Neural cell (in vitro differentiated cells): Measurements from ENCODE around the gene RPP25. TPM values are rescaled to one million over a fixed set of nuclear protein-coding genes. Genes with fewer than 3 reads are reported as not detected.

Experiments used
- H2AFZ ChIP-seq: fragments of 200-600, 300-800 bp; sonication (generic), shearing (Covaris generic); 2 replicates; pipeline ENCODE4 v1.6.0; 2014; ENCODE audit warnings: low read depth, mild to moderate bottlenecking, antibody characterized with exemption, low read length, moderate library complexity
- H3F3A ChIP-seq: fragments of 200-600 bp; shearing (Covaris generic); 2 replicates; pipeline ENCODE4 v1.6.1; 2016; ENCODE audit warnings: mild to moderate bottlenecking, moderate library complexity, mixed read lengths, antibody characterized with exemption, low read length; ENCODE audit not compliant: insufficient read depth, poor library complexity, severe bottlenecking
- H3K27ac ChIP-seq: fragments of 200-600, 300-800 bp; sonication (generic), shearing (Covaris generic); 2 replicates; pipeline ENCODE4 v1.5.1; 2014; ENCODE audit warnings: mild to moderate bottlenecking, low read length, moderate library complexity
- H3K27me3 ChIP-seq: fragments of 300-800, 200-600 bp; sonication (generic), shearing (Covaris generic); 2 replicates; pipeline ENCODE4 v1.6.0; 2014; ENCODE audit warnings: mild to moderate bottlenecking, low read depth, low read length, moderate library complexity; ENCODE audit not compliant: insufficient read depth
- H3K36me3 ChIP-seq: fragments of 300-800, 200-600 bp; sonication (generic), shearing (Covaris generic); 2 replicates; pipeline ENCODE4 v1.5.1; 2014; ENCODE audit warnings: mild to moderate bottlenecking, antibody characterized with exemption, low read length, moderate library complexity; ENCODE audit not compliant: insufficient read depth
- H3K4me2 ChIP-seq: fragments of 300-800, 200-600 bp; sonication (generic), shearing (Covaris generic); 2 replicates; pipeline ENCODE4 v1.6.0; 2014; ENCODE audit warnings: mild to moderate bottlenecking, low read length
- H3K4me3 ChIP-seq: fragments of 300-800, 200-600 bp; sonication (generic), shearing (Covaris generic); 2 replicates; pipeline ENCODE4 v1.5.1; 2014; ENCODE audit warnings: mild to moderate bottlenecking, low read length, moderate library complexity
- H3K79me2 ChIP-seq: fragments of 200-600 bp; shearing (Covaris generic); replicated peaks from 2 replicates; pipeline ENCODE4 v1.6.0; 2014; ENCODE audit warnings: mild to moderate bottlenecking, low read length, moderate library complexity; ENCODE audit not compliant: insufficient read depth
- H3K9ac ChIP-seq: fragments of 300-800, 200-600 bp; sonication (generic), shearing (Covaris generic); 2 replicates; pipeline ENCODE4 v1.6.1; 2016; ENCODE audit warnings: mild to moderate bottlenecking, low read length, mixed read lengths
- H3K9me2 ChIP-seq: fragments of 200-600 bp; shearing (Covaris generic); 2 replicates; pipeline ENCODE4 v1.6.1; 2016; ENCODE audit warnings: mild to moderate bottlenecking, low read length, mixed read lengths; ENCODE audit not compliant: insufficient read depth
- H3K9me3 ChIP-seq: fragments of 200-600, 300-800 bp; sonication (generic), shearing (Covaris generic); 2 replicates; pipeline ENCODE4 v1.6.1; 2016; ENCODE audit warnings: mild to moderate bottlenecking, mixed run types, low read length, moderate library complexity, mixed read lengths
- H4K20me1 ChIP-seq: fragments of 200-600 bp; shearing (Covaris generic); 2 replicates; pipeline ENCODE4 v1.6.1; 2016; ENCODE audit warnings: mild to moderate bottlenecking, mixed run types; ENCODE audit not compliant: insufficient read depth
- CTCF ChIP-seq: fragments of 450-650 bp; IDR thresholded peaks from 2 replicates; pipeline ENCODE4 v1.5.1; 2014; ENCODE audit warnings: antibody characterized with exemption, mild to moderate bottlenecking, moderate library complexity; ENCODE audit not compliant: poor library complexity, severe bottlenecking
- EP300 ChIP-seq: fragments of 450-650 bp; conservative IDR thresholded peaks from 2 replicates; pipeline ENCODE4 v1.6.1; 2014; ENCODE audit warnings: antibody characterized with exemption, mild to moderate bottlenecking, moderate library complexity; ENCODE audit not compliant: poor library complexity, severe bottlenecking
- EZH2 ChIP-seq: fragments of 200-600, 300-800 bp; shearing (Covaris generic), sonication (generic); IDR thresholded peaks from 2 replicates; pipeline ENCODE4 v1.6.1; 2014; ENCODE audit warnings: antibody characterized with exemption, low read length, borderline replicate concordance, mild to moderate bottlenecking; ENCODE audit not compliant: insufficient read depth, poor library complexity, severe bottlenecking
- MXI1 ChIP-seq: fragments of 450-650 bp; conservative IDR thresholded peaks from 2 replicates; pipeline ENCODE4 v1.6.1; 2014; ENCODE audit warnings: antibody characterized with exemption, mild to moderate bottlenecking; ENCODE audit not compliant: poor library complexity, severe bottlenecking
- POLR2AphosphoS5 ChIP-seq: IDR thresholded peaks from 2 replicates; pipeline ENCODE4 v1.6.1; 2012
- RAD21 ChIP-seq: fragments of 450-650 bp; conservative IDR thresholded peaks from 2 replicates; pipeline ENCODE4 v1.6.1; 2014; ENCODE audit warnings: antibody characterized with exemption, mild to moderate bottlenecking, moderate library complexity
- REST ChIP-seq: IDR thresholded peaks from 2 replicates; pipeline ENCODE4 v1.6.1; 2012; ENCODE audit warnings: borderline replicate concordance
- SMC3 ChIP-seq: fragments of 450-650 bp; conservative IDR thresholded peaks from 2 replicates; pipeline ENCODE4 v1.6.1; 2014; ENCODE audit warnings: antibody characterized with exemption, mild to moderate bottlenecking, moderate library complexity; ENCODE audit not compliant: poor library complexity
- TAF1 ChIP-seq: IDR thresholded peaks from 2 replicates; pipeline ENCODE4 v1.6.1; 2012; ENCODE audit warnings: low read depth
- polyA plus RNA-seq: library from polyadenylated mRNA; depleted of rRNA; stranded (reverse); fragments of >200 nt; gene quantifications from 2 replicates; pipeline ENCODE4 v1.2.3, GENCODE V29; 2014

RPP25 gene
- polyA plus RNA-seq, 1 donor from 2014 or later: 2.8 TPM

GRCh38 chr15:74958908-74959585 is 2.5 kb upstream of the RPP25 start:
- no peak overlapping the region for H3K4me2 ChIP-seq
- H3K4me3 ChIP-seq: peak overlapping the region; percentile 48
- H4K20me1 ChIP-seq: no peaks in the 10 kb centered on the region
- no peak for TF ChIP-seq TAF1
- no peak for TF ChIP-seq RAD21
- TF ChIP-seq EZH2: no peak
- TF ChIP-seq MXI1: no peak
- TF ChIP-seq SMC3: no peak
- TF ChIP-seq EP300: no peak
- no peak for TF ChIP-seq REST
- no peak for TF ChIP-seq POLR2AphosphoS5
- no peak for TF ChIP-seq CTCF
- no peak overlapping the region for H3K27ac ChIP-seq
- no peaks in the 10 kb centered on the region for H3K36me3 ChIP-seq
- peaks cover 52% of the 10 kb centered on the region for H3K27me3 ChIP-seq
- no peaks in the 10 kb centered on the region for H3F3A ChIP-seq
- H3K9me2 ChIP-seq: no peaks in the 10 kb centered on the region
- H3K9ac ChIP-seq: no peak overlapping the region
- H2AFZ ChIP-seq: no peak overlapping the region
- H3K9me3 ChIP-seq: no peaks in the 10 kb centered on the region
- H3K79me2 ChIP-seq: no peaks in the 10 kb centered on the region

GRCh38 chr15:74958320-74958907 is 1.8 kb upstream of the RPP25 start:
- peak overlapping the region; percentile 48 for H3K4me3 ChIP-seq
- TF ChIP-seq RAD21 (no peak), CTCF (peak; percentile 15)
- no peak overlapping the region for H3K4me2 ChIP-seq
- H3K9me2 ChIP-seq: no peaks in the 10 kb centered on the region
- no peaks in the 10 kb centered on the region for H3K36me3 ChIP-seq
- H4K20me1 ChIP-seq: no peaks in the 10 kb centered on the region
- H3K9ac ChIP-seq: no peak overlapping the region
- H3K27ac ChIP-seq: no peak overlapping the region
- H3F3A ChIP-seq: no peaks in the 10 kb centered on the region
- H3K9me3 ChIP-seq: no peaks in the 10 kb centered on the region
- no peaks in the 10 kb centered on the region for H3K79me2 ChIP-seq
- no peak overlapping the region for H2AFZ ChIP-seq
- H3K27me3 ChIP-seq: peaks cover 52% of the 10 kb centered on the region
